HG03045 (cell line): Measurements from ENCODE around the gene CST11.

Source experiments
- ATAC-seq: cut with Tn5 transposase; IDR thresholded peaks from one replicate; pipeline ENCODE4 v1.9.1; 2021; ENCODE audit warnings: mild to moderate bottlenecking, moderate library complexity; ENCODE audit not compliant: unreplicated experiment

CST11 gene

DNA sequence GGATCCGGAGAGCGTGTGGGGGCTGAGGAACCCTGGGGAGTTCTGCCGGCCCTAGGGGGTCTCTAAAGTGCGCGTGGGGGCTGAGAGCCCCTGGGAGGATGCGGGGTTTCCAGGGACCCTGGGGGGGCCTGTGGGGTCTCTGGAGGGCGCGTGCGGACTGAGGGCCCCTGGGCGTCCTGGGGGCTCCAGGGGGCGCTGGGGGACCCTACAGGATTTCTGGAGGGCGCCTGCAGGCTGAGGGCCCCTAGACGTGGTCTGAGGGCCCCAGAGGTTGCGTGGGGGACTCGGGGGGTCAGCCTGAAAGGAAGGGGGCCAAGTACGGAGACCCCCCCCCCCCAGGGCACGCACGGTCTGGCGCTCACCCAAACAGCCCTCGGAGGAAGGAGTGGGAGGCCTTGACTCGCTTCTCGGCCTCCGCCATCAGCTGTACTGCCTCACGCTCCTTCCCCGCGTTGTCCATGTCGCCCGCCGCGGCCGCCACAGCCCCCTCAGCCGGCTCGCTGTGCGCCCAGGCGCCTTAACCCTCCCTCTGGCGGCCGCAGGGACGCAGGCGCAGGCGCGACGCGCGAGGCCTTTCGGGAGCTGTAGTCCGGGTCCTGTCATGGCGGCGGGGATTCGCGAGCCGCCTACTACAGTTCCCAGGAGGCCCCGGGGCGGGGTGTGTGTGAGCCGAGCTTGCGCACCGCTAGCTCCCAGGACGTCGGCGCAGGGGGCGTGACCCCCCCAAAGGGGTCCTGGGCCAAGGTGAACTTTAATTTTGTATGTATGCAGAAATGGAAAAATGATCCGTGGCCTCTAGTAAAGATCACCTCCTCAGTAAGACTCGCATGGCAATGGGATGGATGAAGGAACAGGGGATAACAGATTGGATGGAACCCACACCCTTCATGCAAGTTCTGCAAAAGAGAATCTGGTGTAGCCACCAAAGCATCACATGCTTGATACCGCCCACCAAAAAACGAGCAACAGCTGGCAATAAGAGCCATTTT is 31.4 kb downstream of the CST11 start, which contains the start of gene NAPB:
NAPB (minus strand) TSS at position 546 of the 989 bp plus-strand sequence; CDS start at position 460, 86 bp downstream.
- peak; percentile 97 for ATAC-seq

- ATAC-seq = no peak
These were observed 32.4 kb downstream of the CST11 start for GRCh38 chr20:23419995-23420901.

DNA sequence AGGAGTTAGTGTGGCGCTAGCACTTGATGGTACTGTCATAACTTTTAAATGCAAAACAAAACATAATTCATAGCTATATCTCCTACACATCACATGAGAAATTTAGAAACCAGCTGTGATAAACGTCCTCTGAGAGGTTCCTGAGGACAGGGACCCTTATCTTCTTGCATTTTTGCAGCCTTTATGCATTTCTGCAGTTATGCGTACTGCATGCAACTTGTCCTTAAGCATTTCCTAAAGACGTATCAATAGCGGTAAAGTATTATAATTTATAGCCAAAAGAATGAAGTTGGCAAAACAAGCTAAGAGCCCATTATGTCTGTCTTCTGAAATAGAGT is 33.0 kb downstream of the CST11 start:
- ATAC-seq = no peak

- ATAC-seq = no peak
These were observed 34.8 kb downstream of the CST11 start for GRCh38 chr20:23417861-23418260.

DNA sequence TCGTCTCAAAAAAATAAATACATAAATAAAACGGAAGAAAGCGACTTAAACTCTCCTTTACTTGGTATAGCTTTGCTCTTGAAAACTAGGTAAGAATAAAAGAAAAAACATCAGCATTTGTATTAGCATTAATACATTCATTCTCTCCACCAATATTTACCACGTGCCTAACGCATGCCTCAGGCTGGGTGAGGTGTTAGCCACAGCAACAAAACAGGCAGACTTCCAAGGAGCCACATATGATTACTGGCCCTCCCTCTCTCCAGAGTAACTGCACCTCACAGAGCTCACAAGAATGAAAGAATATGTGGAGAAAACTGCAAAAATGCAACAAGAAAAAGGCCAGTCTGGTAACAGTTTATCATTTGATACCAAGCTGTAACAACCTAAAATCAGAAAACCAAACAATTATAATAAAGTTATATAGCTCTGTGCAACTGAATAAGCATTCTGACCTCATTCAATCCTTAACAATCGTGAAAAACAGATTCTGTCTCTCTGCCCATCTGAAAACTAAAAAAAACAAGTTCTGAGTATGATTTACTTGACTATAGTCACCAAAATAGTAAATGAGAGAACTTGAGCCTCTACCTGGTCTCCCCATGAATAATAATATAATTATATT is 36.6 kb downstream of the CST11 start:
- ATAC-seq = no peak

GRCh38 chr20:23415555-23415954 is 37.1 kb downstream of the CST11 start:
- no peak for ATAC-seq

GRCh38 chr20:23414526-23415188 is 38.0 kb downstream of the CST11 start:
- ATAC-seq = no peak

GRCh38 chr20:23413862-23414422 is 38.7 kb downstream of the CST11 start:
- no peak for ATAC-seq

DNA sequence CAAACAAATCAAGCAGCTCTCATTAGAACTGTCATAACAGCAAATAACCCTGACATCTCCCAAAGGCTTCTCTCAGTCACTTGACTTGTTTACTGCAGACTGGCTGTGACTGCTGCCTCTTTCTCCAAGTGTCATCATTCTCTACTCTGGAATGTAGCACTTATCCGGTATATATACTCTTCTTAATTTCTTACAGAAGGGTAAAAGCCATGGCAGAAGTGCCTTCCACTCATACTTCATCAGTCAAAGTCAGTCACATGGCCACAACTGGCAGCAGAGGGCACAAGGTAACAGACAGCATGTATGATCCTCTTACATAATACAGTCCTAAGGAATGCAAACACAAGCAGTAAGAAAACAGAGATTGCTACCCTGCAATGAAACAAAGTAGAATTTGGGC is 40.6 kb downstream of the CST11 start:
- no peak for ATAC-seq

GRCh38 chr20:23410916-23411695 is 41.6 kb downstream of the CST11 start:
- ATAC-seq = no peak

DNA sequence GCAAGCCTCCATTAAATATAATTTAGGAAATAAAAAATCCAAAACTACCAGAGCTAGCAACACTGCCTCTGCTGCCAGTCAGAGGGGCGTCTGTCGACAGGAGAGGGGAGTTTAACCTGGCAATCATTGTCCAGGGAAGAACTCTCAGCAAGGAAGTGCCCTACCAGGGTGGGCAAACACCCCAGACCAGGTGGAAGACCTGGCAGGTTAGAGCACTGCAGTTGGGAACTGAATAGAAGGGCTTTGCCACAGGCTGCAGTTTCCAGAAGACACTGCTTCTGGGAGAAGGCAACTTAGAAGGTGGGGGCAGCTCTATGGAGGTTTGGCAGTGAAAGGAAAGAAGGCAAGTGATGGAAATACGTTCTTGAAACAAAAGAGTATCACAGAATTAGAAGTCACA is 42.9 kb downstream of the CST11 start:
- ATAC-seq = no peak

DNA sequence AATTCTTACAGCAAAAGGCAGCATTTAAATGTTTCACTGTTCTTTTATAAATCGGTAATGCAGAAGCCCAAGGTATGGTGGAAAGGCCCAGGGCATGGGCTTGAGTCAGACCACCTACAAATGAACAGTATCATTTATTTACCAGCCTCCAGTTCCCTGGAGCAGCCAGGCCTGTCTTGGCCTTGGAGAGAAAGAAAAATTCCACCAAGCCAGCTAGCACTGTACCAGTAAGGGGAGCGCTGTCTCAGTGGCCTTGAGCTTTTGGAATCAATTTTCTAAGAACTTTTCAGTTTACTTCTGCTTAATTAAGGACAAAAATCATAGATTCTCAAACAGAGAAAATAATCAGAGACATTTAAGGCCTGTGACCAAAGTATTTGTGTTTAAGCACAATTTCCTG is 43.7 kb downstream of the CST11 start:
- ATAC-seq = no peak

GRCh38 chr20:23407781-23408464 is 44.8 kb downstream of the CST11 start:
- peak; percentile 87 for ATAC-seq

- ATAC-seq = no peak
These were observed 45.8 kb downstream of the CST11 start for GRCh38 chr20:23406880-23407279.

GRCh38 chr20:23404196-23404595 is 48.5 kb downstream of the CST11 start:
- ATAC-seq = no peak

GRCh38 chr20:23403751-23404150 is 48.9 kb downstream of the CST11 start:
- ATAC-seq = no peak

DNA sequence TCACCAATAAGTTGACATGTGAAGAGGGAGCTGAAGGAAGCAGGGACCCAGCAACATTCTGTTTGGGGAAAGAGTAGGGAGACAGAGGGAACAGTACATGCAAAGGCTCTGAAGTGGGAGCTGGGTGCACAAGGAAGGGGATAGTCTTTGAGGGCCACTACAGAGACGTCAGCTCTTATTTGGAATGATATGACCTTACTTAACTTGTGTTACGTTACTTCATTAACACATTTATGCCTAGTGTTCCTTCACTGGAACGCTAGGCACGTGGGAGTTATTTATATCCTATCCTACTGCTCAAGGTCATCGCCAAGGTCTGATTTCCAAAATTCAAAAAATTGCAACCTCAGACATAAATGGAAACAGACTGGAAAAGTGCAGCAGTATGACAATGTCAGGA is 51.6 kb downstream of the CST11 start:
- no peak for ATAC-seq
